ENCODE results near the gene SPTLC3.

DNA sequence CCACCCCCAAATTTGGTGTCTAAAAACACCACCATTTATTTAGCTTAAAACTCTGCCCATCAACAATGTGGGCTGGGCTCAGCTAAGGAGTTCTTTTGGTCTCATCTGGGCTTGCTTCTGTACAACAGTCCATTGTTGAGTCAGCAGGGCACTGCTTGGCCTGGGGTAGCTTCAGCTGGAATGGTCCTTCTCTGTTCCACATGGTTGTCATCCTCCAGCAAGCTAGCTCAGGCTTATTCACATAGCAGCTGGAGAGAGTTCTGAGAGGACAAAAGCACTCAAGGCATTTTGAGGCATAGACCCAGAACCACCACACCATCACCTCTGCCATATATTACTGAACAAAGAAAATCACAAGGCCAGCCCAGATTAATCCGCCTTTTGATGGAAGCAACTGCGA, 116.7 kb downstream of the SPTLC3 start:
- TF ChIP-seq, protein P1, sequence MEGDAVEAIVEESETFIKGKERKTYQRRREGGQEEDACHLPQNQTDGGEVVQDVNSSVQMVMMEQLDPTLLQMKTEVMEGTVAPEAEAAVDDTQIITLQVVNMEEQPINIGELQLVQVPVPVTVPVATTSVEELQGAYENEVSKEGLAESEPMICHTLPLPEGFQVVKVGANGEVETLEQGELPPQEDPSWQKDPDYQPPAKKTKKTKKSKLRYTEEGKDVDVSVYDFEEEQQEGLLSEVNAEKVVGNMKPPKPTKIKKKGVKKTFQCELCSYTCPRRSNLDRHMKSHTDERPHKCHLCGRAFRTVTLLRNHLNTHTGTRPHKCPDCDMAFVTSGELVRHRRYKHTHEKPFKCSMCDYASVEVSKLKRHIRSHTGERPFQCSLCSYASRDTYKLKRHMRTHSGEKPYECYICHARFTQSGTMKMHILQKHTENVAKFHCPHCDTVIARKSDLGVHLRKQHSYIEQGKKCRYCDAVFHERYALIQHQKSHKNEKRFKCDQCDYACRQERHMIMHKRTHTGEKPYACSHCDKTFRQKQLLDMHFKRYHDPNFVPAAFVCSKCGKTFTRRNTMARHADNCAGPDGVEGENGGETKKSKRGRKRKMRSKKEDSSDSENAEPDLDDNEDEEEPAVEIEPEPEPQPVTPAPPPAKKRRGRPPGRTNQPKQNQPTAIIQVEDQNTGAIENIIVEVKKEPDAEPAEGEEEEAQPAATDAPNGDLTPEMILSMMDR (conservative IDR thresholded peaks at IDR 0.05): no peak
- TF ChIP-seq EZH2 (IDR thresholded peaks at IDR 0.05; ENCODE audit: low read depth): no peak
